ENCODE measurements around the gene RHO. TPM values are rescaled to one million over a fixed set of nuclear protein-coding genes. Genes with fewer than 3 reads are reported as not detected.
"Not testable (repeated sequence)": the region's sequence is repeated elsewhere in the genome, so short reads cannot be mapped to it uniquely, and the experiment has no call there.

RHO gene
- total RNA-seq, 2 experiments from 2014 or later = not detected

DNA sequence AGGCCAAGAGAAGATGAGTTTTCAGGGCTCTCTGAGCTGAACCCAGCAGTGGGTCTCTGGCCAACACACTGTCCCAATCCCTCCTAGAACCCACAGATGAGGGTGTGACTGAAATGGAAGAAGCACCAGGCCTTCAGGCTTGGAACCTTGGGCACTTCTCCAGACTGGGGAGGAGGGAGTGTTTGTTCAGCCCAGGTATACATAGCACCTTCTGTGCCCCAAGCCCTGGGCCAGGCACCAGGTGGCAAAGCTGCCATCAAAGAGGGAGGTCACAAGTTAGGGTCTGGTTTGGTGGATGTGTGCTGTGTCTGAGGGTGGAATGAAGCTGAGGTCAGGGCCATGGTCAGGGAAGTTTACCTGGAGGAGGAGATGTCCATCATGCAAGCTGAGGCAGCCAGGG is 15.8 kb upstream of the RHO start:
- Mint-ChIP-seq H3K27ac (no peak overlapping the region), H3K4me3 (no peak overlapping the region), H3K4me1 (ENCODE audit: low read depth) (peaks cover 2% of the 10 kb centered on the region), H3K9me3 (no peaks in the 10 kb centered on the region), H3K27me3 (no peaks in the 10 kb centered on the region), H3K36me3 (ENCODE audit: low read depth) (no peaks in the 10 kb centered on the region)
- ATAC-seq (no peak), DNase-seq (no peak)
- intact Hi-C loops (cut with micrococcal nuclease) = no loop called here
- ChIA-PET CTCF (no interaction called here), POLR2A (no interaction called here)
- no peak for TF ChIP-seq CTCF (IDR thresholded peaks at IDR 0.05)

- H3K27me3 Mint-ChIP-seq = no peaks in the 10 kb centered on the region
- ATAC-seq (no peak), DNase-seq (no peak)
- ChIA-PET POLR2A (no interaction called here), CTCF (no interaction called here)
- TF ChIP-seq CTCF (IDR thresholded peaks at IDR 0.05) = no peak
- no peak overlapping the region for H3K4me3 Mint-ChIP-seq
- no peaks in the 10 kb centered on the region for H3K36me3 Mint-ChIP-seq (ENCODE audit: low read depth)
- no peak overlapping the region for H3K27ac Mint-ChIP-seq
- intact Hi-C loops (cut with micrococcal nuclease) = no loop called here
- H3K9me3 Mint-ChIP-seq = no peaks in the 10 kb centered on the region
- peaks cover 2% of the 10 kb centered on the region for H3K4me1 Mint-ChIP-seq (ENCODE audit: low read depth)
These were observed 14.7 kb upstream of the RHO start for GRCh38 chr3:129513705-129514104.

DNA sequence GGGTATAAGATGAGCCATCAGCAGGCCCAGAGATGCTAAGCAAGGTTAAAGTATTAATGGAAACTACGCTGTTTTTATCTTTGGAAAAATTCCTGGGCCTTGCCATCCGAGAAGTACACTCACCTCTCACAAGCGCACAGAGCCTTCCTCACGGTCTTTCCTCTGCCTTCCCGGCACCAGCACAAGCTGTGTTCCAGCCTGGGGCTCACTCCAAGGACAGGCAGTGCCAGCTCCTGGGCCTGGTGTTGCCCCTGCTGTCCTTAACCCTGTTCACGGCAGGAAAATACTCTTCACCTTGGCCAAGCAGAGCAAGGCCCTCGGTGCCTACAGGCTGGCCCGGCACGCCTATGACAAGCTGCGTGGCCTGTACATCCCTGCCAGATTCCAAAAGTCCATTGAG is 14.3 kb upstream of the RHO start:
- H3K4me1 Mint-ChIP-seq (ENCODE audit: low read depth) = peaks cover 2% of the 10 kb centered on the region
- intact Hi-C loops (cut with micrococcal nuclease) = no loop called here
- ATAC-seq (no peak), DNase-seq (no peak)
- no peaks in the 10 kb centered on the region for H3K27me3 Mint-ChIP-seq
- ChIA-PET POLR2A (no interaction called here), CTCF (no interaction called here)
- TF ChIP-seq CTCF (IDR thresholded peaks at IDR 0.05) = no peak
- no peak overlapping the region for H3K27ac Mint-ChIP-seq
- H3K36me3 Mint-ChIP-seq (ENCODE audit: low read depth) = no peaks in the 10 kb centered on the region
- no peaks in the 10 kb centered on the region for H3K9me3 Mint-ChIP-seq
- H3K4me3 Mint-ChIP-seq = no peak overlapping the region

DNA sequence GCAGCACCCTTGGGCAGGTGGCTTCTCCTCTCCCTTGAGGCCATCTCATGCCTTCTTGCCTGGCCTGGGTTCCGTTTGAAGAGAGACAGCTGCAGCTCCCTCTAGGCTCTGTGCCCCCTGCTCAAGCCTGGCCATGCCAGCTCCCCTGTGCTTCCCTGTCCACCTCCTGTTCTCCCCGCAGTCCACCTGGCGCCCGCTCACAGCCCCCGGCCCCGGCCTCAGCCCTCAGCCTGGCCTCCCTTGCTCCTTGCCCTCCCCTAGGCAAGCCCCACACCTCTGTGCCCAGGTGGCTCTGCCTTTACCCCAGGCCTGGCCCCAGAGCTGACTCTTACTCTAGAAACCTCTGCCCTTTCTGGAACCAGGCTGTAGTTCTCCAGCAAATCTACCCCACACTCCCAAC is 13.9 kb upstream of the RHO start:
- Mint-ChIP-seq H3K9me3 (no peaks in the 10 kb centered on the region), H3K27me3 (no peaks in the 10 kb centered on the region), H3K27ac (no peak overlapping the region), H3K4me1 (ENCODE audit: low read depth) (peaks cover 2% of the 10 kb centered on the region), H3K4me3 (no peak overlapping the region), H3K36me3 (ENCODE audit: low read depth) (no peaks in the 10 kb centered on the region)
- no peak for ATAC-seq
- TF ChIP-seq CTCF (IDR thresholded peaks at IDR 0.05) = no peak
- ChIA-PET CTCF (no interaction called here), POLR2A (interaction anchor here (0.5 kb wide), 1 partner anchor 331 kb away, joined by 3 read pairs; no protein-coding TSS in a partner anchor)
- intact Hi-C loops (cut with micrococcal nuclease) = no loop called here
- DNase-seq = no peak

- intact Hi-C loops (cut with micrococcal nuclease); H3K36me3 Mint-ChIP-seq (ENCODE audit: low read depth): not testable (repeated sequence)
These were observed 13.2 kb upstream of the RHO start for GRCh38 chr3:129515108-129515820.

DNA sequence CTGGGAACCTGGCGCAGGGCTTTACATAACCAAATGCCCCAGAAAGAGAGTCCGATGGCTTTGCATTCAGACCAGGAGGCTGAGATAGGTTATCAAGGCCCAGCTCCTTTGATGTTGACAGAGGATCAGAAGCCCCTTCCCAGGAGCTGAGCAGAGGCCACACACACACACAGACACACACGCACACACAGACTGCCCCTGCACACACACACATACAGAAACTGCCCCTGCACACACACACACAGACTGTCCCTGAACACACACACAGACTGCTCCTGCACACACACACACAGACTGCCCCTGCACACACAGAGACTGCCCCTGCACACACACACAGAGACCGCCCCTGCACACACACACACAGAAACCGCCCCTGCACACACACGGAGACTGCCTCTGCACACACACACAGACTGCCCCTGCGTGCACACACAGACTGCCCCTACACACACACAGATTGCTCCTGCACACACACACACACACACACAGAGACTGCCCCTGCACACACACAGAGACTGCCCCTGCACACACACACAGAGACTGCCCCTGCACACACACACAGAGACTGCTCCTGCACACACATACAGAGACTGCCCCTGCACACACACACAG is 12.5 kb upstream of the RHO start:
- DNase-seq; ATAC-seq; H3K27ac Mint-ChIP-seq; H3K9me3 Mint-ChIP-seq; H3K4me3 Mint-ChIP-seq; H3K36me3 Mint-ChIP-seq (ENCODE audit: low read depth); CTCF ChIA-PET; H3K27me3 Mint-ChIP-seq; intact Hi-C loops (cut with micrococcal nuclease); H3K4me1 Mint-ChIP-seq (ENCODE audit: low read depth); POLR2A ChIA-PET: not testable (repeated sequence)

More at GRCh38 chr3:129515108-129515820, 13.2 kb upstream of the RHO start:
- DNase-seq; ATAC-seq; POLR2A ChIA-PET; H3K4me3 Mint-ChIP-seq; H3K27me3 Mint-ChIP-seq; CTCF ChIA-PET; H3K4me1 Mint-ChIP-seq (ENCODE audit: low read depth); H3K27ac Mint-ChIP-seq; H3K9me3 Mint-ChIP-seq: not testable (repeated sequence)

Data from activated CD8-positive, alpha-beta T cell treated with anti-CD3 and anti-CD28 coated beads for 36 hours (primary cell).